ENCODE data around the gene PACRG. TPM values are rescaled to one million over a fixed set of nuclear protein-coding genes. Genes with fewer than 3 reads are reported as not detected.
"Not testable (repeated sequence)": the region's sequence is repeated elsewhere in the genome, so short reads cannot be mapped to it uniquely, and the experiment has no call there.

PACRG gene
- total RNA-seq, 1 donor from 2014 or later = under 0.01 TPM

GRCh38 chr6:163314791-163315470 lies 587.2 kb downstream of the PACRG start:
- FAIRE-seq (no peak), DNase-seq (ENCODE audit: low read depth) (no peak)
- Histone ChIP-seq H3K27me3 (ENCODE audit: control insufficient read depth, insufficient read depth, low read length) (no peaks in the 10 kb centered on the region), H3K4me3 (ENCODE audit: low read depth, low read length) (no peak overlapping the region), H3K36me3 (ENCODE audit: control insufficient read depth, insufficient read depth, low read length) (no peaks in the 10 kb centered on the region)
- no peak for TF ChIP-seq CTCF (IDR thresholded peaks at IDR 0.05; ENCODE audit: insufficient read depth, low read length, severe bottlenecking)

GRCh38 chr6:163316866-163317495 lies 589.2 kb downstream of the PACRG start:
- not testable (repeated sequence) for H3K27me3 ChIP-seq (ENCODE audit: control insufficient read depth, insufficient read depth, low read length); H3K36me3 ChIP-seq (ENCODE audit: control insufficient read depth, insufficient read depth, low read length); H3K4me3 ChIP-seq (ENCODE audit: low read depth, low read length); DNase-seq (ENCODE audit: low read depth); FAIRE-seq

- no peak for FAIRE-seq
- no peak for DNase-seq (ENCODE audit: low read depth)
- no peak for TF ChIP-seq CTCF (IDR thresholded peaks at IDR 0.05; ENCODE audit: insufficient read depth, low read length, severe bottlenecking)
- Histone ChIP-seq H3K36me3 (ENCODE audit: control insufficient read depth, insufficient read depth, low read length) (no peaks in the 10 kb centered on the region), H3K4me3 (ENCODE audit: low read depth, low read length) (no peak overlapping the region), H3K27me3 (ENCODE audit: control insufficient read depth, insufficient read depth, low read length) (no peaks in the 10 kb centered on the region)
Observed at GRCh38 chr6:163318071-163318786, 590.5 kb downstream of the PACRG start.

- no peaks in the 10 kb centered on the region for H3K36me3 ChIP-seq (ENCODE audit: control insufficient read depth, insufficient read depth, low read length)
- FAIRE-seq (no peak), DNase-seq (ENCODE audit: low read depth) (no peak)
- H3K4me3 ChIP-seq (ENCODE audit: low read depth, low read length) = no peak overlapping the region
- H3K27me3 ChIP-seq (ENCODE audit: control insufficient read depth, insufficient read depth, low read length) = no peaks in the 10 kb centered on the region
- TF ChIP-seq CTCF (IDR thresholded peaks at IDR 0.05; ENCODE audit: insufficient read depth, low read length, severe bottlenecking) = no peak
Observed at GRCh38 chr6:163319609-163320366, 592.0 kb downstream of the PACRG start.

GRCh38 chr6:163320402-163320801 lies 592.6 kb downstream of the PACRG start:
- no peaks in the 10 kb centered on the region for H3K27me3 ChIP-seq (ENCODE audit: control insufficient read depth, insufficient read depth, low read length)
- FAIRE-seq = no peak
- H3K4me3 ChIP-seq (ENCODE audit: low read depth, low read length) = no peak overlapping the region
- no peaks in the 10 kb centered on the region for H3K36me3 ChIP-seq (ENCODE audit: control insufficient read depth, insufficient read depth, low read length)
- no peak for TF ChIP-seq CTCF (IDR thresholded peaks at IDR 0.05; ENCODE audit: insufficient read depth, low read length, severe bottlenecking)
- no peak for DNase-seq (ENCODE audit: low read depth)

- H3K27me3 ChIP-seq (ENCODE audit: control insufficient read depth, insufficient read depth, low read length) = no peaks in the 10 kb centered on the region
- TF ChIP-seq CTCF (IDR thresholded peaks at IDR 0.05; ENCODE audit: insufficient read depth, low read length, severe bottlenecking) = no peak
- DNase-seq (ENCODE audit: low read depth) = no peak
- H3K36me3 ChIP-seq (ENCODE audit: control insufficient read depth, insufficient read depth, low read length) = no peaks in the 10 kb centered on the region
- no peak for FAIRE-seq
- H3K4me3 ChIP-seq (ENCODE audit: low read depth, low read length) = no peak overlapping the region
Observed at GRCh38 chr6:163320804-163321203, 593.0 kb downstream of the PACRG start.
